Measurements from ENCODE around the gene DSE.

GRCh38 chr6:116400328-116400727, 29.6 kb downstream of the DSE start:
- no peak for TF ChIP-seq CTCF (conservative IDR thresholded peaks at IDR 0.05)
- TF ChIP-seq ZFX (IDR thresholded peaks at IDR 0.05): no peak

All from C4-2B (cell line).